Subcutaneous adipose tissue (tissue), 4 donors: Measurements from ENCODE around the gene KIAA0319L. TPM values are rescaled to one million over a fixed set of nuclear protein-coding genes. Genes with fewer than 3 reads are reported as not detected.

Experiments used
- CTCF ChIP-seq: fragments of 450-650 bp; IDR thresholded peaks from one replicate; pipeline ENCODE4 v1.5.1; 2016; ENCODE audit warnings: low read depth, mild to moderate bottlenecking, control low read depth, antibody characterized with exemption, moderate library complexity
- total RNA-seq, 4 donors: library from RNA; depleted of rRNA; stranded (reverse); fragments of >200 nt; gene quantifications; one replicate each; pipeline ENCODE4 v1.1.0, GENCODE V29; 2016

The KIAA0319L gene
- total RNA-seq, 4 donors from 2014 or later, result 35.9 to 77.6 (median 61.8) TPM

- TF ChIP-seq CTCF, result no peak
Measured at GRCh38 chr1:35488336-35488735, 68.9 kb downstream of the KIAA0319L start.

- TF ChIP-seq CTCF, result no peak
Measured at GRCh38 chr1:35486858-35487408, 70.3 kb downstream of the KIAA0319L start.

- TF ChIP-seq CTCF, result no peak
Measured at GRCh38 chr1:35481229-35481628, 76.0 kb downstream of the KIAA0319L start.

GRCh38 chr1:35477870-35478269 lies 79.3 kb downstream of the KIAA0319L start:
- TF ChIP-seq CTCF, result no peak

- no peak for TF ChIP-seq CTCF
Measured at GRCh38 chr1:35475856-35476674, 81.1 kb downstream of the KIAA0319L start.

- no peak for TF ChIP-seq CTCF
Measured at GRCh38 chr1:35475356-35475755, 81.8 kb downstream of the KIAA0319L start.

- TF ChIP-seq CTCF, result no peak
Measured at GRCh38 chr1:35470977-35471613, 86.1 kb downstream of the KIAA0319L start.
